HUES64 (cell line): ENCODE results near the gene ZNF280C.
"Not testable (repeated sequence)": the region's sequence is repeated elsewhere in the genome, so short reads cannot be mapped to it uniquely, and the experiment has no call there.

Experiments used
- H3K27ac ChIP-seq: 2 replicates; pipeline ENCODE4 v1.7.0; 2013; ENCODE audit warnings: low read depth, low read length, inconsistent platforms
- H3K27me3 ChIP-seq: 2 replicates; pipeline ENCODE4 v1.6.1; 2013; ENCODE audit warnings: mild to moderate bottlenecking, low read length; ENCODE audit not compliant: insufficient read depth
- H3K36me3 ChIP-seq: 2 replicates; pipeline ENCODE4 v1.6.1; 2013; ENCODE audit warnings: mild to moderate bottlenecking, low read length; ENCODE audit not compliant: insufficient read depth
- H3K4me1 ChIP-seq: 2 replicates; pipeline ENCODE4 v1.6.1; 2013; ENCODE audit warnings: mild to moderate bottlenecking, low read length, moderate library complexity; ENCODE audit not compliant: insufficient read depth
- H3K4me3 ChIP-seq: 2 replicates; pipeline ENCODE4 v1.5.1; 2013; ENCODE audit warnings: mild to moderate bottlenecking, low read length, moderate library complexity
- H3K9ac ChIP-seq: 2 replicates; pipeline ENCODE4 v1.6.1; 2013; ENCODE audit warnings: mild to moderate bottlenecking, low read depth, low read length
- H3K9me3 ChIP-seq: 2 replicates; pipeline ENCODE4 v1.6.1; 2013; ENCODE audit warnings: low read depth, low read length; ENCODE audit not compliant: insufficient read depth
- WGBS: fragments of 150-250, 120-280 bp; methylation state at CpG from one replicate; pipeline ENCODE4 v1.1.7; 2013; ENCODE audit warnings: missing lambda C conversion rate; 5-methylcytosine and 5-hydroxymethylcytosine counted together

The ZNF280C gene

DNA sequence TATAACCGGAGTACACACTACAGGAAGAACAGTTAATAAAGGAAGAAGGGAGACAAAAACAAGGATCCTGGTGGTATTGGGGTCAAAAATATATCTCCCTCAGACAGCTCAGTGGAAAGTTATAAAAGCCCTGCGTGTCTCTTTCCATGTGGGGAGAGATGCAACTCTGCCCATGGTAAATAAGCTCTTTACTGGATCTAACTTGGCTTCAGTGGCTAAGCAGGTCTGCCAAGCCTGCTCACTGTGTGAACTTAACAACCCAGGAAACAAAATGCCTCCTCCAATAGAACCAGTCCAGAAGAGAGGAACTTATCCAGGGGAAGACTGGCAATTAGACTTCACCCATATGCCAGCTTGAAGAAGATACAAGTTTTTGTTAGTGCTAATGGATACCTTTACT is 17.0 kb upstream of the ZNF280C start:
- WGBS, result 71% methylated on average over 1 of the region's 2 CpGs
- Histone ChIP-seq H3K9ac (no peak overlapping the region), H3K9me3 (no peaks in the 10 kb centered on the region), H3K36me3 (no peaks in the 10 kb centered on the region), H3K4me1 (peaks cover 11% of the 10 kb centered on the region; the same call in 1 of the 2 replicates), H3K4me3 (no peak overlapping the region), H3K27me3 (no peaks in the 10 kb centered on the region), H3K27ac (no peak overlapping the region)

DNA sequence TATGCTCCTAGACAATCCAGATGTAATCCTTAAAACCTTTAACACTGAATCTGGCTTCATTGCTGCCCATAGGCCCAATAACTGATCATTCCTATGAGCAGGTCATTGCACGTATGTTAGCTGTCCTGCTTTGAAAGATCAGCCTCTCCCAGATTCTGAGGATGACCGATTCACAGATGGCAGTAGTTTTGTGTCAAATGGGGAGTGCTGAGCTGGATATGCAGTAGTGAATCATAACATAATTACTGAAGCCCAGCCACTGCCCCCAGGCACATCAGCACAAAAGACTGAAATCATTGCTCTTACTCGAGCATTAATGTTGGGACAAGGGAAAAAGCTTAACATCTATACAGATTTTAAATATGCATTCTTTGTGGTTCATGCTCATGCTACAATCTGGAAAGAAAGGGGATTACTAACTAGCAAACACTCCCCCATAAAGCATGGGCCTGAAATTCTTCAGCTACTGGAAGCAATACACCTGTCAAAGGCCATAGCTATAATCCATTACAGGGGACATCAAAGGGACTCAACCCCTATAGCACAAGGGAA is 16.4 kb upstream of the ZNF280C start:
- WGBS, result 97% methylated on average over 2 of the region's 3 CpGs
- Histone ChIP-seq H3K27ac (no peak overlapping the region), H3K9me3 (no peaks in the 10 kb centered on the region), H3K4me3 (no peak overlapping the region), H3K4me1 (peaks cover 16% of the 10 kb centered on the region; the same call in 1 of the 2 replicates), H3K27me3 (no peaks in the 10 kb centered on the region), H3K9ac (no peak overlapping the region), H3K36me3 (no peaks in the 10 kb centered on the region)

DNA sequence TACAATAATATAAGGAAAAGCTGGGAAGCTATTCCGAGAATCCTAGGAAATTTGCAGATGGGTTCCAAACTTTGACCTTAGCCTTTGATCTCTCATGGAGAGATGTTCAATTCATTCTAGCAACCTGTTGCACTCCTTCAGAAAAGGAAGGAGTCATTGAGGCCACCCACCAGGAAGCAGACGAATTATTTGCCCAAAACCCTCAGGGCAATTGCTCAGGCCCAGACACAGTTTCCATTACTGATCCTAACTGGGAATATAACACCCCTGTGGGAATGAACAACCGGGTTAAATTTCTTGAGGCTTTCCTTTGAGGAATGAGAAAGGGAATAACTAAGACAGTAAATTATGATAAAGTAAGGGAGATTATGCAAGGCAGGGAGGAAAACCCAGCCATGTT is 13.5 kb upstream of the ZNF280C start:
- Histone ChIP-seq H3K27ac (no peak overlapping the region), H3K4me1 (peaks cover 18% of the 10 kb centered on the region; the same call in 1 of the 2 replicates), H3K36me3 (no peaks in the 10 kb centered on the region), H3K9ac (no peak overlapping the region), H3K9me3 (no peaks in the 10 kb centered on the region), H3K4me3 (no peak overlapping the region), H3K27me3 (no peaks in the 10 kb centered on the region)
- WGBS, result 81% methylated on average over 3 of the region's 3 CpGs

DNA sequence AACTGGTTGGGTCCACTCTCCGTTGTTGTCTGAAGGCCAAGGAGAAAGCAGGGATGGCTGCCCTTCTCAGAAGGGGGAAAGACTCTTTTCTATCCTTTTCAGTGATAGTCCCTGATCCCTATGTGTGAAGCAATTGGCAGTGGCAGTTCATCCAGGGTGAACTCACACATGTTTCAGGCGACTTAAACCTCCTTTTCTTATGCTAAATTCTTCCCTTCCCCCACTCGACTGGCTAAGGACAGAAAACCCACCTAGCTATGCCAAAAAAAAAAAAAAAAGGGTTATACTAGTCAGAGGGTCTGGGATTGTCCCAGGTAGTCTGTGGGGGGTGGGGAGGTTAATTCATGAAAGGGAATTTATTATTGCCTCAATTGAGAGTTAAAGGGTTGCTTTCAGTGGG is 12.2 kb upstream of the ZNF280C start:
- Histone ChIP-seq H3K9me3 (no peaks in the 10 kb centered on the region), H3K27me3 (no peaks in the 10 kb centered on the region), H3K4me1 (peaks cover 24% of the 10 kb centered on the region; the same call in 1 of the 2 replicates), H3K36me3 (no peaks in the 10 kb centered on the region), H3K27ac (peak overlapping the region; percentile 87; the same call in 1 of the 2 replicates), H3K4me3 (no peak overlapping the region), H3K9ac (peak overlapping the region; percentile 4; the same call in 1 of the 2 replicates)
- 0% methylated on average over 2 of the region's 3 CpGs for WGBS

DNA sequence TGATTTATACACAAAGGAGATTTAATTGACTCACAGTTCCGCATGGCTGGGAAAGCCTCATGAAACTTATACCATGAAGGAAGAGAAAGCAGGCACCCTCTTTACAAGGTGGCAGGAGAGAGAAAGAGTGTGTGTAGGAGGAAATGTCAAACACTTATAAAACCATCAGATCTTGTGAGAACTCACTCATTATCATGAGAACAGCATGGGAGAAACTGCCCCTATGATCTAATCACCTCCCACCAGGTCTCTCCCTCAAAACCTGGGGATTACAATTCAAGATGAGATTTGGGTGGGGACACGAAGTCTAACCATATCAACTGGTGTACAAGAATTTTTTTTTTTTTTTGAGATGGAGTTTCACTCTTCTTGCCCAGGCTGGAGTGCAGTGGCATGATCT is 3.6 kb upstream of the ZNF280C start:
- 93% methylated on average over 2 of the region's 2 CpGs for WGBS
- H3K9me3 ChIP-seq, H3K27ac ChIP-seq, H3K4me1 ChIP-seq, H3K4me3 ChIP-seq, H3K36me3 ChIP-seq, H3K9ac ChIP-seq, H3K27me3 ChIP-seq: not testable (repeated sequence)

DNA sequence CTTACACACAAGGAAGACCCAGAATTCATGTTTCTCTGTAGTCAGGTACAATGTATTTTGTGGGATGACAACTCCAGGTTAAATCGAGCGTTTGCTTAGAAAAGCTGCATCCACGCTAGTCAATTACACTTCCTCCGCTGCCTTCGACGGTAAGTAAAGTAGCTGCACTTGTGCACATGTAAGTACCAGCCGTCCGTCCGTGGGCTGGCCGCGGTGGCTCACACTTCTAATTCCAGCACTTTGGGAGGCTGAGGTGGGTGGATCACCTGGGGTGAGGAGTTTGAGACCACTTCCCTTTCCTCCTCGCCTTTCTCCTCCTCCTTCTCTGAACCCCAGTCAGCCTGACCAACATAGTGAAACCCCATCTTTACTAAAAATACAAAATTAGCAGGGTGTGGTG is 692 bp upstream of the ZNF280C start:
- not testable (repeated sequence) for H3K4me3 ChIP-seq, H3K36me3 ChIP-seq, H3K27me3 ChIP-seq, H3K9me3 ChIP-seq, H3K27ac ChIP-seq, H3K9ac ChIP-seq
- WGBS, result 96% methylated on average over 9 of the region's 12 CpGs
- peaks cover 15% of the 10 kb centered on the region; the same call in 1 of the 2 replicates for H3K4me1 ChIP-seq

DNA sequence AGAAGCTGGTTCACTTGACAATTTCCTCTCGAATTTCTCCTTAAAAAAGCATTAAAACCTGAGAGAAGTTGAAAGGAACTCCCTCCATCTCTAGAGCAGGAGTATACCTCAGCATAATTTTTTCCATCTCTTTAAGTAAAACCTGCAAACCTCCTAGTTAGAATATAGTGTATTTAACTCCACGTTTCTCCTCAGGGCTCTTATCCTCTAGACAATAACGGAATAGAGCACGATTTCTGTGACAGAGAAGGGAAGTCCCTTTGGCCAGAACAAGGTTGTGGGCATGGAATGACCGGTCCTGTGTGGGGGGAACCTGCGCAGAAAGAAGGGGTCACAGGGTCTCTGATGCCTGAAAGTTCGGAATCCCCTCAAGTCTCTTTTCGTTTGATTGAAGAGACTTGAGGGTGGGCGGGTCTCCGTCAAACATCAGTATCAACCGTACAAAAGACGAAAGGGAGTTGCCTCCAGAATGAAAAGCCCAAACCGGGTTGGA is 697 bp downstream of the ZNF280C start:
- WGBS, result 0% methylated on average over 12 of the region's 13 CpGs
- Histone ChIP-seq H3K4me3 (peak overlapping the region; percentile 99), H3K27ac (peak overlapping the region; percentile 98), H3K4me1 (peaks cover 15% of the 10 kb centered on the region; the same call in 1 of the 2 replicates), H3K27me3 (no peaks in the 10 kb centered on the region), H3K9me3 (no peaks in the 10 kb centered on the region), H3K36me3 (no peaks in the 10 kb centered on the region), H3K9ac (peak overlapping the region; percentile 95)

DNA sequence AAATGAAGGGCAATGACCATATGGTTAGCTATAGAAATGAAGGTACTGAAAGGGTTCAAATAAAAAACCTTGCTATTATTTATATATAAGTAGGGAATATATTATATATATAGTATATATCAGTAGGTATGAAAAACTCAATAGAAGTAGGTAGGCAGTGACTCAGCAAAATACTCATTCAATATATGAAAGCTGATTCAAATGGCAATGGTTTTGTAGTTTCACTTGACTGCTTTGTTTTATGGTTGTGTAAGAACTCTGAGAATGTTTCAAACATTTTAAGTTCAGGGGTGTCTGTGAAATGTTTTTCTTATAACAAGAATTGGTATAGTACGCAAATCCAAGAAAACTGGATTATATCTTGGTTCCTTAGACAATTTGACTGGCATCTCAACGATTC is 4.1 kb downstream of the ZNF280C start:
- Histone ChIP-seq H3K27me3 (no peaks in the 10 kb centered on the region), H3K4me3 (no peak overlapping the region), H3K36me3 (0 out of 2 replicates have a peak, but pooled peaks cover 4% of the 10 kb centered on the region), H3K9ac (no peak overlapping the region), H3K9me3 (no peaks in the 10 kb centered on the region), H3K4me1 (peaks cover 15% of the 10 kb centered on the region; the same call in 1 of the 2 replicates), H3K27ac (no peak overlapping the region)
- WGBS, result 96% methylated on average over 2 of the region's 2 CpGs

DNA sequence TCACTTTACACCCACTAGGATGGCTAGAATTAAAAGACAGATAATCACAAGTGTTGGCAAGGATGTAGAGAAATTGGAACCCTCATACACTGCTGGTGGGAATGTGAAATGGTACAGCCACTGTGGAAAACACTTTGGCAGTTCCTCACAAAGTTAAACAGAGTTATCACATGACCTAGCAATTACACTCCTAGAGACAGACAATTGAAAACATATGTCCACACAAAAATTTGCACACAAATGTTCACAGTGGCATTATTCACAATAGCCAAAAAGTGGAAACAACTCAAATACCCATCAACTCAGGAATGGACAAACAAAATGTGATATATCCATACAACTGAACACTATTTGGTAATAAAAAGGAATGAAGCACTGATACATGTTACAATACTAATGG is 5.7 kb downstream of the ZNF280C start:
- Histone ChIP-seq H3K36me3 (peaks cover 19% of the 10 kb centered on the region; the same call in 1 of the 2 replicates), H3K9ac (no peak overlapping the region), H3K27ac (no peak overlapping the region), H3K27me3 (no peaks in the 10 kb centered on the region), H3K4me1 (peaks cover 15% of the 10 kb centered on the region; the same call in 1 of the 2 replicates), H3K4me3 (no peak overlapping the region), H3K9me3 (no peaks in the 10 kb centered on the region)

DNA sequence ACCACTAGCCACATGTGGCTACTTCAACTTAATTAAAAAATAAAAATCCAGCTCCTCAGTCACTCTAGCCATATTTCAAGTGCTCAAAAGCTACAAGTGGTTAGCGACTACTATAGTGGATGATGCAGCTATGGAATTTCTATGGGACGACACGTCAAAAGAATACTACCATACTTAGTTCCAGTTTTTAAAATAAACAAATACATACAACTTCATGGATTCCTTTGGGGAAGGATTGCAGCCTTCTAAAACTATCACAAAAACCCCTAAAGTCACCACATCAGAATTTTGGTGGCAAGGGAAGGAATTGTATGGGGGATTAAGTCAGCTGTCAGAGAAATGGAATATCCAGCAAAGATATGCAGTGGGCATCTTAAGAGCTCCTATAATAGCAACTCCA is 6.5 kb downstream of the ZNF280C start:
- Histone ChIP-seq H3K4me1 (peaks cover 15% of the 10 kb centered on the region; the same call in 1 of the 2 replicates), H3K9ac (no peak overlapping the region), H3K36me3 (peaks cover 19% of the 10 kb centered on the region; the same call in 1 of the 2 replicates), H3K27ac (no peak overlapping the region), H3K27me3 (no peaks in the 10 kb centered on the region), H3K9me3 (no peaks in the 10 kb centered on the region), H3K4me3 (no peak overlapping the region)
- WGBS, result 100% methylated on average over 1 of the region's 3 CpGs

DNA sequence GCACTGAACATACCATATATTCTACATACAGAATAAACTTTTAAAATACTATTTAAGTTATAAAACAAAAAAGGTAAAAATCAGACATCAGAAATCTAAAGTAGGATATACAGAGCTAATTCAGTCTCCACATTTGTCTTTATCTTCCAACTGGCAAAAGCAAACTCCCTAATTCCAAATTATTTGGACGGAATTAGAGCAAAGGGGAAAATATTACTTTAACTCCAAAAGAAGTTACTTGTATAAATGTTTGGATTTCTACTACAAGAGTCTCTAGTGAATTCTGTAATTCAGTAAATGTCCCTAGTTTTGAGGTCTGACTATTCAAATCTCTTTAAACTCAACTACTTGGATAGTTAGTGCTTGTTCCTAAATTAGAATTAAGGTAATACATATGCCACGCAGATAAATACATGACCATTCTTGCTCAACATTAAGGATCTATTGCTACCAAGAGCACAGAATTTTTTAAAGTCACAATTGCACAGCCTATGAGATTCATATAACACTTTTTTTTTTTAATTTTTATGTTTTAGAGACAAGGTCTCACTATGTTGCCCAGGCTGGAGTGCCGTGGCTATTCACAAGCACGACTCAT is 7.3 kb downstream of the ZNF280C start:
- Histone ChIP-seq H3K27ac (no peak overlapping the region), H3K9ac (no peak overlapping the region), H3K9me3 (no peaks in the 10 kb centered on the region), H3K27me3 (no peaks in the 10 kb centered on the region), H3K4me3 (no peak overlapping the region), H3K36me3 (peaks cover 19% of the 10 kb centered on the region; the same call in 1 of the 2 replicates), H3K4me1 (peaks cover 14% of the 10 kb centered on the region; the same call in 1 of the 2 replicates)
- 98% methylated on average over 3 of the region's 4 CpGs for WGBS
